Skin of body (tissue), 2 donors: ENCODE data around the gene SYT2. TPM values are rescaled to one million over a fixed set of nuclear protein-coding genes. Genes with fewer than 3 reads are reported as not detected.

Source experiments
- DNase-seq: peaks from one replicate; lab custom pipeline; 2025; lab: John Stamatoyannopoulos, UW
- total RNA-seq: library from RNA; depleted of rRNA; stranded (reverse); fragments of >200 nt; gene quantifications from one replicate; pipeline ENCODE4 v1.2.3, GENCODE V29; 2014

Gene SYT2
- total RNA-seq, 1 donor from 2014 or later = 0.10 TPM

- DNase-seq = no peak
These were observed 30.7 kb downstream of the SYT2 start for GRCh38 chr1:202679406-202680177.

GRCh38 chr1:202677433-202677832, 32.8 kb downstream of the SYT2 start:
- no peak for DNase-seq

GRCh38 chr1:202673531-202673930, 36.7 kb downstream of the SYT2 start:
- no peak for DNase-seq

GRCh38 chr1:202671399-202671798, 38.9 kb downstream of the SYT2 start:
- no peak for DNase-seq

GRCh38 chr1:202665417-202665816, 44.8 kb downstream of the SYT2 start:
- DNase-seq = no peak

- DNase-seq = no peak
These were observed 46.2 kb downstream of the SYT2 start for GRCh38 chr1:202664083-202664482.

- DNase-seq = no peak
These were observed 47.1 kb downstream of the SYT2 start for GRCh38 chr1:202663131-202663530.

- DNase-seq = no peak
These were observed 48.2 kb downstream of the SYT2 start for GRCh38 chr1:202662081-202662480.

- no peak for DNase-seq
These were observed 49.0 kb downstream of the SYT2 start for GRCh38 chr1:202661136-202661845.

GRCh38 chr1:202659974-202660373, 50.3 kb downstream of the SYT2 start:
- no peak for DNase-seq

GRCh38 chr1:202659541-202659940, 50.7 kb downstream of the SYT2 start:
- DNase-seq = no peak

GRCh38 chr1:202658769-202659168, 51.5 kb downstream of the SYT2 start:
- DNase-seq = peak; percentile 3

- no peak for DNase-seq
These were observed 51.9 kb downstream of the SYT2 start for GRCh38 chr1:202658251-202658759.

GRCh38 chr1:202656951-202657646, 53.2 kb downstream of the SYT2 start:
- DNase-seq = no peak

GRCh38 chr1:202656057-202656456, 54.2 kb downstream of the SYT2 start:
- no peak for DNase-seq

GRCh38 chr1:202654079-202654478, 56.2 kb downstream of the SYT2 start:
- DNase-seq = no peak

- peak; percentile 67 for DNase-seq
These were observed 60.5 kb downstream of the SYT2 start for GRCh38 chr1:202649553-202650392.

- DNase-seq = no peak
These were observed 61.5 kb downstream of the SYT2 start for GRCh38 chr1:202648605-202649226.

- no peak for DNase-seq
These were observed 65.2 kb downstream of the SYT2 start for GRCh38 chr1:202645097-202645476.

GRCh38 chr1:202644219-202645096, 65.8 kb downstream of the SYT2 start:
- no peak for DNase-seq
